Measurements from ENCODE around the gene ZNF548. TPM values are rescaled to one million over a fixed set of nuclear protein-coding genes. Genes with fewer than 3 reads are reported as not detected.
A peak's percentile ranks its signal among the peaks of the same experiment; 100 is the strongest.

The ZNF548 gene
- total and polyA plus RNA-seq, 2 donors from 2014 or later = 4.7 to 26.1 TPM

DNA sequence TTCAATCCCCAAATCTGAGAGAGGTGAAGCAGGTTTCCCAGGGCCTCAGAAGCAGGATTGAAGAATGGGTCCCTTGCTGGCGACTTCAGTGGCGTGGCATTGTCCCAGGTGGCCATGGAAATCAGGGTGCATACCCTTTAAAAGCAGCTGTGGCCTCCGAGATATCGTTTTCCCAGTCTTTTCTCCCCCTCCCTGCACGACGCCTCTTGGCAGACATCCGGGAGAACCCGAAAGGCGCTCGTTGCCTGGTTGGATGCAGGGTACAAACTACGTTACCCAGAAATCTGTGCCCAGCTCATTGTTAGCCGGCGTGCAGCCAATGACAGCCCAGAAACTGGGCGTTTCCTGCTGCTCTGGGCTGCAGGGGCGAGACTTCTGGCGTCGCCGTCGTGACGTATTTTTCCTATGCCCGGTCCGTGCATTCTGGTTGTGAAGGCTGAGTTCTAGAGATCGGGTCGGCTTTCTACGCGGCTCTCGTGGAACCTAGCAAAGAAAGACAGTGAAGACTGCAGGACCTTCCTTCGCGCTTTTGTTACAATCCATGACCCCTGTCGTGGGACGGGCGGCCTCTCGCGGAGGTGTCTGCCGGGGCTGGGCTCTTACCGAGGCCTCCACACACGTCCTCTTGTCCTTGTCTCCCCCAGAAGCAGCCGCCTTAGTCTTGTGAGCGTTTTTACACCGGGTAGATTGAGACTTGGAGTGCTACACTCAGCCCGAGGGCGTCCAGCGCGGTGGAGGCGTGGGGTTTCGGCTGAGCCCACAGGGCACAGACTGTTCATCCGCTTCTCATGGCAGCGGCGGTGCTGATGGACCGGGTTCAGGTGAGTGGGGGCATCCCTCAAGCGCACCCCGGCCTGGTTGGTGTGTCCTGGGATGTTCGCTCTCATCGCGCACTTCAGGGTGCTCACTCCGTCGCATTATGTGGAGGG is 38.5 kb upstream of the ZNF548 start, which contains the start of gene ZNF304:
ZNF304 (plus strand) TSS at position 395 of the 929 bp plus-strand sequence; CDS start at position 789, 394 bp downstream.
- Histone ChIP-seq H3K4me1 (ENCODE audit: control insufficient read depth in 2 of 3, insufficient read depth in 2 of 3, low read depth in 1 of 3, low read length in 3 of 3) (peaks cover 3 to 19% (median 10%) of the 10 kb centered on the region in 3 donors), H3K4me3 (ENCODE audit: low read length in 3 of 3) (peak within 1 kb of the TSS; percentile 94 to 97 (median 96)), H3K27ac (ENCODE audit: low read depth in 2 of 2, low read length in 2 of 2) (no peak within 1 kb of the TSS), H3K27me3 (ENCODE audit: control insufficient read depth, insufficient read depth, low read length) (no peaks in the 10 kb centered on the region), H3K36me3 (ENCODE audit: control insufficient read depth in 2 of 3, insufficient read depth in 3 of 3, low read length in 3 of 3) (peaks cover 2 to 28% (median 19%) of the 10 kb centered on the region in 3 donors), H3K9me3 (ENCODE audit: control insufficient read depth in 2 of 3, insufficient read depth in 1 of 3, low read length in 3 of 3) (peaks cover 0 to 16% (median 0%) of the 10 kb centered on the region in 3 donors), H3K9ac (ENCODE audit: low read length in 3 of 3) (peak within 1 kb of the TSS; percentile 83 to 96 (median 93))
- no peak for TF ChIP-seq CTCF (IDR thresholded peaks at IDR 0.05; ENCODE audit: borderline replicate concordance, extremely low read depth, insufficient read depth)
- intact Hi-C loops (cut with DNase I) = no loop called here
- peak; percentile 91 for FAIRE-seq
- peak; percentile 94 to 98 (median 97) for DNase-seq

- FAIRE-seq = no peak
Observed at GRCh38 chr19:57351867-57352266, 37.8 kb upstream of the ZNF548 start.

GRCh38 chr19:57355916-57356315 is 33.7 kb upstream of the ZNF548 start:
- DNase-seq (no peak), FAIRE-seq (no peak)

More at GRCh38 chr19:57351867-57352266, 37.8 kb upstream of the ZNF548 start:
- Histone ChIP-seq H3K9ac (ENCODE audit: low read length in 3 of 3) (peak overlapping the region; percentile 83 to 96 (median 93)), H3K27ac (ENCODE audit: low read depth in 2 of 2, low read length in 2 of 2) (no peak overlapping the region), H3K36me3 (ENCODE audit: control insufficient read depth in 2 of 3, insufficient read depth in 3 of 3, low read length in 3 of 3) (peaks cover 2 to 36% (median 27%) of the 10 kb centered on the region in 3 donors), H3K4me1 (ENCODE audit: control insufficient read depth in 2 of 3, insufficient read depth in 2 of 3, low read depth in 1 of 3, low read length in 3 of 3) (peaks cover 3 to 19% (median 10%) of the 10 kb centered on the region in 3 donors), H3K27me3 (ENCODE audit: control insufficient read depth, insufficient read depth, low read length) (no peaks in the 10 kb centered on the region), H3K4me3 (ENCODE audit: low read length in 3 of 3) (peak overlapping the region; percentile 94 to 97 (median 96)), H3K9me3 (ENCODE audit: control insufficient read depth in 2 of 3, insufficient read depth in 1 of 3, low read length in 3 of 3) (peaks cover 0 to 23% (median 0%) of the 10 kb centered on the region in 3 donors)
- no peak for TF ChIP-seq CTCF (IDR thresholded peaks at IDR 0.05; ENCODE audit: borderline replicate concordance, extremely low read depth, insufficient read depth)
- peak in 1 of 5 donors; percentile 1 for DNase-seq
- intact Hi-C loops (cut with DNase I) = no loop called here

More at GRCh38 chr19:57355916-57356315, 33.7 kb upstream of the ZNF548 start:
- Histone ChIP-seq H3K9me3 (ENCODE audit: control insufficient read depth in 2 of 3, insufficient read depth in 1 of 3, low read length in 3 of 3) (peaks cover 0 to 39% (median 0%) of the 10 kb centered on the region in 3 donors), H3K4me3 (ENCODE audit: low read length in 3 of 3) (no peak overlapping the region), H3K4me1 (ENCODE audit: control insufficient read depth in 2 of 3, insufficient read depth in 2 of 3, low read depth in 1 of 3, low read length in 3 of 3) (peaks cover 3 to 19% (median 6%) of the 10 kb centered on the region in 3 donors), H3K27ac (ENCODE audit: low read depth in 2 of 2, low read length in 2 of 2) (no peak overlapping the region), H3K36me3 (ENCODE audit: control insufficient read depth in 2 of 3, insufficient read depth in 3 of 3, low read length in 3 of 3) (peaks cover 13 to 50% (median 32%) of the 10 kb centered on the region in 3 donors), H3K27me3 (ENCODE audit: control insufficient read depth, insufficient read depth, low read length) (no peaks in the 10 kb centered on the region), H3K9ac (ENCODE audit: low read length in 3 of 3) (no peak overlapping the region)
- intact Hi-C loops (cut with DNase I) = no loop called here
- TF ChIP-seq CTCF (IDR thresholded peaks at IDR 0.05; ENCODE audit: borderline replicate concordance, extremely low read depth, insufficient read depth) = no peak
